GM21360 (cell line): ENCODE measurements around the gene COQ8A.

Source experiments
- ATAC-seq: cut with Tn5 transposase; IDR thresholded peaks from one replicate; pipeline ENCODE4 v1.9.1; 2021; ENCODE audit warnings: mild to moderate bottlenecking, moderate library complexity; ENCODE audit not compliant: unreplicated experiment

The COQ8A gene

DNA sequence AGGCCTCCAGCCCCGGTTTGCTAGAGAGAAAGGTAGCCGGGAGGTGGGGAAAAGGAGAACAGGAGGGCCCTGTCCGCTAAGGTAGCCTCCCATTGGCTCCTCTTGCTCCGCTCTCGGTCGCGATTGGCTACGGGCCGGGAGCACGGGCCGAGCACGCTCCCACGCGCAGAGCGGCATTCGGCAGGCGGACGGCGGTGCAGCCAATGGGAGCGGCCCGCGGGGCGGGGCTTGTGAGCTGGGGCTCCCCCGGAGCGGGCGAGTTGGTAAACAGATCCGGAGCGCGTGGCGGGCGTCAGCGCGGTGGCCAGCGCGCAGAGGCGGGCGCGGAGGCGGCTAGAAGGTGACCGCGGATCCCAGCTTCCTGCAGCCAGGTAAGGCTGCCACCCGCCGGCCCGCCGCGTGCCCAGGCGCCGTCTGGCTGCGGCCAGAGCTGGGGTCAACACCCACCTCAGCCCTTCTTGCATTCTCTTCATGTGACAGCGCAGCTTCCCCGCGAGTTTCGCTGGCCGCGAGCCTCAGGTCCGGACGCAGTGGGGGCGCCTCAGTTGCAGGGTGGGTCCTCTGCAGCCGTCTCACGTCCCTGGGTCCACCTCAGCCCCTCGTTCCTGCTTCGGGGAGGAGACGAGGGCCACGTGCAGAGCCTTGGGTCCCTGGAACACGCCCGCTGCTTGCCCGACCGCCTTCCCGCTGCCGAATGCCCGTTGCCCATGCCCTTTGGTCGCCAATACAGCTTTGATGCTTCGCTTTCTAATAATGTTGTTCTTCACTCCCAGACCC, at the start of gene COQ8A:
Gene COQ8A (plus strand): TSS at position 266 of the 777 bp plus-strand sequence. CDS start 21,092 bp downstream, outside the sequence.
- ATAC-seq: peak; percentile 96

GRCh38 chr1:226890331-226891108, 49.6 kb upstream of the COQ8A start:
- ATAC-seq: no peak

DNA sequence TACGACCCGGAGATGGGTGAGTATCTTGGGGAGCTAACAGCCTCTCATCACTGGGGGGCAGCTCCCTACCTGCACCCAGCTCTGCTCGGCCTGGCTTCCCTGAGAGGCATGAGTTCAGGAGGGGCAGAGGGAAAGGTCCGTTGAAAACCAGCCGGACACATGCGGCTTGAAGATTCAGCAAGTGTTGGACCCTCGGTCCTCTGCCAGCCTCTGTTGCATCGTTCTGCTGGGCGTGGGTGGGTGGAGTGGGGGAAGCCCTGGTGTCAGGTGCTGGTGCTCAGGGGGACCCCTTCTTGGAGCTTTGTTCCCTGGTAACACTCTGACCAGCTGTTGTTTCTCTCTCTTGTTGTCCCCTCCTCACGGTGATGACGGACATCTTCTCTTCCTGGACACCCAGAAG, 48.7 kb upstream of the COQ8A start:
- ATAC-seq: no peak

GRCh38 chr1:226891846-226892523, 48.1 kb upstream of the COQ8A start:
- ATAC-seq: no peak

GRCh38 chr1:226892524-226892875, 47.6 kb upstream of the COQ8A start:
- ATAC-seq: no peak

DNA sequence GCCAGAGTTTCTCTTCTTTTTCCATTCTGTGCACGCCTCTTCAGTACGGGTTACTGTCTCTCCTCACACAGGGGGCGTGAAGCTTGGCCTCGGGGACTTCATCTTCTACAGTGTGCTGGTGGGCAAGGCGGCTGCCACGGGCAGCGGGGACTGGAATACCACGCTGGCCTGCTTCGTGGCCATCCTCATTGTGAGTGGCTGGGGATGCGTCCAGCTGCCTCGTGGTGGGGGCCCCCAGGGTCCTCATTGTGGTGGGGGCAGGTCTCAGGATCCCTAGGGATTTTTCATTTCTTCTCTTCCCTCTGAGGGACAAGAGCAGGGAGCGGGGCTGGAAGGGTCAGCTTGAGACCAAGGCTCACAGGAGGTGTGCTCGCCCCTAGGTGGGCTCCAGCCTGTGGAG, 46.2 kb upstream of the COQ8A start:
- no peak for ATAC-seq

GRCh38 chr1:226894826-226895225, 45.3 kb upstream of the COQ8A start:
- no peak for ATAC-seq

DNA sequence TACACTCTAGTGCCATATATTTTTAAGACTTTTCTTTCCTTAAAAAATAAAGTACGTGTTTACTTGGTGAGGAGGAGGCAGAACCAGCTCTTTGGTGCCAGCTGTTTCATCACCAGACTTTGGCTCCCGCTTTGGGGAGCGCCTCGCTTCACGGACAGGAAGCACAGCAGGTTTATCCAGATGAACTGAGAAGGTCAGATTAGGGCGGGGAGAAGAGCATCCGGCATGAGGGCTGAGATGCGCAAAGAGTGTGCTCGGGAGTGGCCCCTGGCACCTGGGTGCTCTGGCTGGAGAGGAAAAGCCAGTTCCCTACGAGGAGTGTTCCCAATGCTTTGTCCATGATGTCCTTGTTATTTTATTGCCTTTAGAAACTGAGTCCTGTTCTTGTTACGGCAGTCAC, 44.5 kb upstream of the COQ8A start:
- ATAC-seq: no peak

- no peak for ATAC-seq
Measured at GRCh38 chr1:226898246-226898645, 41.8 kb upstream of the COQ8A start.

GRCh38 chr1:226901421-226901820, 38.7 kb upstream of the COQ8A start:
- no peak for ATAC-seq

DNA sequence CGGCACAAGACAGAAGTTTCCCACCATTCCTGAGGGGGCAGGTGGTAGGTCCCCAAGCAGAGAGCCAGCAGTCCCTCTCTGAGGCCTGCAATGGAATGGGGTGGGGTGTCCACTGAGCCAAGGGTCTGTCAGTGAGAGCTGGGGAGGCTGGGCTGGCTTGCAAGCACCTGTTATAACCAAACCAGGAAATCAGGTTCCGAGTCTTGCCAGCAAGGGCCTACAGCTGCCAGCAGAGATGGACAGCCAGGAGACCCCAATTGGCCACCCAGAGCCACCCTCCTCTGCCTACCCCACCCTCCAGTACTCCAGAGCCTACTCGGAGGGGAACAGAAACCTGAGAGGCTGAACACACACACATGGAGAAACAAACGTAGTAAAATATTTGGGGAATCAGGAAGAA, 37.5 kb upstream of the COQ8A start:
- ATAC-seq: no peak

- ATAC-seq: no peak
Measured at GRCh38 chr1:226903819-226904716, 36.0 kb upstream of the COQ8A start.

- ATAC-seq: no peak
Measured at GRCh38 chr1:226904772-226905171, 35.3 kb upstream of the COQ8A start.

DNA sequence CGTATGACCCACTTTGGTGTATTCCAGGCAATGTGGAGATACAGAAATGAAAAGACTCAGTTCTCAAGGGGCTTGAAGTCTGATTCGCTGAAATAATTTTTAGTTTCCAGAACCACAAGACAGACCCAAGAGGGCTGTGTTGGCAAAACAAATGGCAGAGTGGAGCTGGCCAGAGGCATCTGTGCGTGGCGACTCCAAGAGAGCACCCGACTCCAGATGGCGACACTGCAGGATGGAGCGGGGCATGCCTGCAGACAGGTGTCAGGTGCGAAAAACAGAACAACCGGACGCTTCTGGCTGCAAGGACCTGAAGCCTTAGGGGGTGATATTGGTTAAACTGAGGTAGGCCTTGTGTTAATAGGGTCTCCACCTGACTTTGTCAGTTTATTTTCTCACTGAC, 31.7 kb upstream of the COQ8A start:
- ATAC-seq: no peak

- ATAC-seq: no peak
Measured at GRCh38 chr1:226908913-226909312, 31.2 kb upstream of the COQ8A start.

- peak; percentile 52 for ATAC-seq
Measured at GRCh38 chr1:226912587-226913176, 27.4 kb upstream of the COQ8A start.

- no peak for ATAC-seq
Measured at GRCh38 chr1:226915672-226915995, 24.5 kb upstream of the COQ8A start.

GRCh38 chr1:226916497-226916896, 23.6 kb upstream of the COQ8A start:
- no peak for ATAC-seq

- no peak for ATAC-seq
Measured at GRCh38 chr1:226919587-226919986, 20.5 kb upstream of the COQ8A start.

GRCh38 chr1:226919995-226920394, 20.1 kb upstream of the COQ8A start:
- ATAC-seq: no peak
